Fibroblast of skin of right biceps (primary cell): ENCODE results near the gene MLLT3.

Experiments
- DNase-seq: peaks from one replicate; pipeline ENCODE4 v3.0.0-alpha.2; 2013

The MLLT3 gene

DNA sequence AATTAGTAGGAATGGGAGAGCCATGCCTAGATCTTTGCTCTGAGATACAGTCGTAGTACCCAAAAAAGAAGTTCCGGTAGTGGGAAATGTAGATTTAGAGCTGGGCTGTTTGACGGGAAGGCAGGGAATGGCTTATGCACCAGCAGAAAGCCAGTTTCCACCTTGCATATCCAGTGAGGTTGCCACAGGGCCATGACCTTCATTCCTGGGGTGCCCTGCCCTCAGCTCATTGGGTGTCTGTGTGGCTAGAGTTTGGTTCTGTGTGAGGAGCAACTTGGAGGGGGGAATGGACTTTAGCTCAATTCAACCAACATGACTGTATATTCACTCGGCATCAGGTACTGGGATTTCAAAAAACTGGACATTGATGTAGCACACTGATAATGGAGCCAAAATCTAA, 300.1 kb downstream of the MLLT3 start:
- no peak for DNase-seq

DNA sequence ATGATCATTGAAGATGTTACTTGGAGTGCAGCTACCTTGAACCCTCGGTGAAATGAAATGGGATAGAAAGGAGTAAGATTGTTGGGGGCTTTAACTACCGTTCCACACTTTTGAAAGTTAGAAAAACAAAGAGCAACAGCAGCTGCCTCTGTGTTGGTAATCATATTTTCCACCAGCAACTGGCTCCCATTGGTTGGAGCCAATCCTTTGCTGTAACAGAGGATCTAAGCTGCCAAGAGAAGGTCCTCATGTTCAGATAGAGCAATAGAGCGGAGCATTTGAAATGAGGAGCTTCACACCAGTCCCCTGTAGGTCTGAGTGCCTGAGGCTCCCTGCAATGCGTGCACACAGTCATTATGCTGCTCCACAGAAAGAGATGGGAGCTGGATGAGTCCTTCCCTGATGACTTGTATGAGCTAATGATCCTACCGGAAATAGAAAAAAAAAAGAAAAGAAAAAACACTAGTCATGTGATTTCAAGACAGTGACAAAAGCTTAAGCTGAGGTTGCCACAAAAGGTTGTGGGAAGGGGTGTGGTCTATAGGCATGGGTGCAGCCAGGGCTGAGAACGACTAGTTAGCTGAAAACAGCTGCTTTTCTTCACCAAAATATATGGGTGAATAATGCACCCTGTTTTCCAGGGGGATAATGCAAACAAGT, 300.7 kb downstream of the MLLT3 start:
- DNase-seq = no peak

DNA sequence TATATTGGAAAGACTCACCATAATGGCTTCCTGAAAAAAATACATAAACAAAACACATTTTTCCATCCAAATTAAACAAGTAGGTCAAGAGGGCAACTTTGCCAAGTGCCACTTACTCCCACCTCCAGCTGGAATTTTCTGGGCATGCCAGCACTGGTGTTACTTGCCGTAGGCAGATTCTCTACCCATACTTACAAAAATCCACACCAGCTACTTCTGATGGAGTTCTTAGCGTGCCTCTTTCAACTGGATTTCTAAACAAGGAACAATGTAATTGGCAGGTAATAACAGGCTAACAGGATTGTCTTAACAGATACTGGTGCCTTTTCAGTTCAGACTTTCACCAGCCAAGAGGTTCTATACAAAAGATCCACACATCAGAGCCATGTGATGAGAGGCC, 301.4 kb downstream of the MLLT3 start:
- DNase-seq = no peak

DNA sequence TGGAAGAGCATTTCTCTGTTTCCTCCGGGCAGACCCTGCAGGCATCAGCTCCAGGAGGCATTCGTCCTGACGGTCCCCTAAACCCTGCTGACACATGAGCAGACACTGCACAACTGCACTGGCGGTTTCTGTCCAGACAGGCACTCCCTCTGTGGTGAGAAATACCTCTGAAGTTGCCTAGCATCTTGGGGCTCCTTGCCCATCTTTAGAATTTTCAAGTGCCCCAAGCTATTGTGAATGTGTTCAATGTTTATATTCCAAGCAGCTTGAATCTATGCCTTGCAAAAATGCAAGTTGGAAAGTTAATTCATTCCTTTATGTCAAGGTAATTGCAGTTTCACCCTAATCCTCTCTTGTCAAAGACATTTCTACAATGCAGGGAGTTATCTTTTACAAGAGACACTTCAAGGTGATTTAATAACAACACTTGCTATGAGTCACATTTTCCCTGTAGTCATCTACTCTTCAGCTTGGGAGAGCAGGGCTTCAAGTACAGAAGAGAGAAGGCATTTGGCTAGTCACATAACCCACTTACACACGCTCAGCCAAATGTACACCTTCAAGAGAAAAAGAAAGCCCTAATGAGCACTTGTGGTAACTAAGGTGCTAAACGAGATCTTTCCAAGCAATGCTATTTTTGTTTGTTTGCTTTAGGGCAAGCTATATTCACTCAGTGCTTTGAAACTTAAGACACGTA, 302.5 kb downstream of the MLLT3 start:
- peak; percentile 81 for DNase-seq

DNA sequence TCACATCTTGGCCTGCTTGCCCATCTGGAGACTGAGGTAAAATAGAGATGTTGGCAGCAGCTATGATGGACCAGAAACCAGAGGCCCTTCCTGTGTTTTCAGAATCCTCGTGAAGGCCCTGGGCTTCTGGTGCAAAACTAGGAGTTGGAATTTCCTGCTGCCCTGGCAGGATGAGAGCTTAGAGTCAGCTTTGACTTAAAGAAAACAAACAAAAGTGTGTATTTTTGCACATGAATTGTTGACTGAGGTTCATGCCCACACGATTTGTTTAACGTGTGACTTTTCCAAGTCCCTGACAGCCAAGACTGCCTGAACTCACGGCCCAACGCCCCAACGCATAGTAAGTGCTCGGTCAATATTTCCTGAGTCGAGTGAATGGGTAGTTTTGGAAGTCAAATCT, 303.1 kb downstream of the MLLT3 start:
- DNase-seq = no peak

DNA sequence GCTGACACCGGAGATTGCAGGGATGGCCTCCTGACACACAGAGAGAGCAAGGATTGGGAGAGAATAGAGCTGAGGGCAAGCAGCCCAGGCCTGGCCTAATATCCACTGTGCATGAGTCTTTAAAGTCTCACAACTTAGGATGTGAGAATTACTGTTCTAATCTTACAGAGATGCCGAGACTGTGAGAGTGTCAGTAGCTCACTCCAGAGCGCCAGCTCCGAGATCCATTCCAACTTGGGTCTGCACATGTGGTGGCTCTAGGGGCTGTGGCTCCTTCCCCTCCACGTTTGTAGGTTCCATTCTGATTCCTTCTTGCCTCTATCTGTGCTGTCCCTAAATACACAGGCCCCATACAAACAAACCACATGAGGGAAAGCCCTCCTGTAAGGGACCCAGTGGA, 304.6 kb downstream of the MLLT3 start:
- DNase-seq = no peak

DNA sequence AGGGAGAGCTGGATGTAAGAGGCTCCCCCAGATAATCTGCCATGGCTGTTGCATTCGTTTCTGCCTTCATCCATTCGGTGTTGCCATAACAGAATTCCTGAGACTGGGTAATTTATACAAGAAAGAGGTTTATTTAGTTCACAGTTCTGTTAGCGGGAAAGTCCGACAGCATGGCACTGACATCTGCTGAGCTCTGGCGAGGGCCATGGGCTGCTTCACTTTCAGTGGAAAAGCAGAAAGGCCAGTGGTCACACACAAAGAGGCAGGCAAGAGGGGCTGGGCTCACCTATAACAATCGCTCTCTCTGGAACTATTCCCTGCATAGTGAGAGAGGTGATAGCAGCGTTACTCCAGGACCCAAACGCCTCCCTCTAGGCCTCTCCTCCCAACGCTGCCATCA, 305.9 kb downstream of the MLLT3 start:
- DNase-seq = no peak

DNA sequence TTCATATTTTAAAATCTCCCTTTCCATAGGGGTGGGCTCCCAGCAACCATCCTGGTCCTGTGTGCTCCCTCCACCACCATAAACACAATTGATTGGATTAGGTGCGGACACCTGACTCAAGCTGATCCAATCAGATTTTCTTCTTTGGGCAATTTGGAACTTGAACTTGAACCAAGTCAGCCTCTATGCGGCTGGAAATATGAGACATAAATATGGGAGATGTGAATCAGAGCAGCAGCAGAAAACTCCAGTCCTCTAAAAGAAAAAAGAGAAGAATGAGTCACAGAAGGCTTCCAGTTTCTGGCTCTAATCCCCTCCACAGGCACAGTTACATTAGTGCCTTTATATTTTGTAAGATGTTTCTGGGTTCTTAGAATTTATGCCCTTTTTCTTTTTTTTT, 306.6 kb downstream of the MLLT3 start:
- peak; percentile 86 for DNase-seq

DNA sequence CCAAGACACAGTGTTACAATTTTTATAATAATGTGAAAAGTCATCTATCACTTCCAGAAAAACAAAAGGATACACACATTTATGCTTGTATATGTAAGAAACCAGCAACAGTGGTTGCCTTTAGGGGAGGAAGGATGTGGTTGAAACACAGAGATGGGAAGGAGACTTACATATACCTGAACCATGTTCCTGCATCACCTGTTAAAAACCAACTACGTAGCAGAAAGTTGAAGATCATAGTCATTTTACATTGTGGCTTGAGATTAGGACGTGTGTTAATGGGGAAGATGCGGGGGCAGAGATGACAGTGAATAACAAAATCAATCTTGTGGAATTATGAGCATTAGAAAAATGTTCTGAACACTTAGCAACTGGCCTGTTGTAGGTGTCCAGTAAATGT, 307.3 kb downstream of the MLLT3 start:
- DNase-seq = no peak

DNA sequence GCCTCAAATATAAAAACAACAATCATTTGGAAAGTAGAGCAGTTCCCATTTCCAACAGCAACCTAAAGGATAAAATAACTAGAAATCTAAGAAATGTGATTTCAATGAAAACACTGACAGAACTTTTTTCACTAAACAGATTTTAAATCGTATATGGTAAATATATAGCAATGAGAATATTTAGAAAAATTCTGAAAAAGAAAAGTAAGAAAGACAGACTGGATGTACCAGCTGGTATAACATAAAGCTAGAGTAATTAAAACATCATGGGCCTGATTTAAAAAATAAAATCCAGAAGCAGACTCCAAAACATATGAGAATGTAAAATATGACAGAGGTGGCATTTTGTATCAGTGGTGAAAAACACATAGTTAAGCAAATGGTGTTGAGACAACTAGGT, 308.9 kb downstream of the MLLT3 start:
- no peak for DNase-seq

DNA sequence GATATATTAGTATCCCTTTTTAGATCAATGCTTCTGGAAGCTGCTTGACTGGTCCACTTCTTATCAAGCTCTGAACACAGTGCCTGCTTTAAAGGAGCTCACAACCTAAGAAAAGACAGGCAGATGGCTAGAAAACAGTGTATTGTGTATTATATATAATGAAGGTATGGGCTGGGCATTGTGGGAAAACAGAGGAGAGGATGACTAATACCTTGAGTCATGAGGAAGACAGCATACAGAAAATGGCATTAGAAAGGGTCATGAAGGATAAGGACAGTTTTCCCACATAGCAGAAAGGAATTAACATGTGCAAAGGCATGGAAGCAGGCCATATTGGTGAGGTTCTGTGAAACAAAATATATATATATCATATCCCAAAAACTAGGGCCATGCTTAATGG, 309.6 kb downstream of the MLLT3 start:
- peak; percentile 76 for DNase-seq

DNA sequence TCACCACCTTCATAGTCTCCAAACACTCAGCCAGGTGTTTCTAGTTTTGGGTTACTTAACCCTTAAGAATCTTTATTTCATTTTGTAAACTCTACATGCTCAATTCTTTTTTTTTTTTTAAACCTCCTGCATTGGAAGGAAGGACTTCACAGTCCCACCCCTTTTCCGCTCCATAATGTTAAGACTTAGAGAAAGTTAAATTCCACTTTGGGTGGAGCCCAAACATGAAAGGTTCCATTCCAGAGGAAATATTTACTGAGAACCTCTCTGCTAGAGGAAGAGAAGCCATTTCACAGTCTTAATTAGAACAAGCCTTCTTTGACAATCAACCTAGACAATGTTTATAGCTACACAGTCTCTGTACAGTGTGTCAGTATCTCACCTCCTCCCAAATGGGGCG, 312.3 kb downstream of the MLLT3 start:
- DNase-seq = no peak

DNA sequence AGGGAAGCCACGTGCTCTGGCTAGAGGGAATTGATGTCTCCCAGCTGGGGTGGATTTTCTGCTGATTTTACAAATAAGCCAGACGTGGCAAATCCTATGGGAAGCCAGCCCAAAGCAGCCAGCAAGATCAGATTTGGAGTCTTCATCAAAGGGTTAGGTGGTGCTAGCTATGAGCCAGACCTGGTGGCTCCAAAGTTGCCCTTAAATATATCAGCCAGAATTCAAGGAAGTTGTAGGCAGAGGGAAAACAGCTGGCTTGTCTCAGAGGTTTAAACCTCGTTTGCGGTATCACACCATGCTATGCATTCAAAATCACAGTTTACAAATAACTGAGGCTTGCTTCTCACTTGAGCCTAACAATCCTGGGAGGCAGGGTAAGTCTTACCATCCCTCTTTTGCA, 313.2 kb downstream of the MLLT3 start:
- DNase-seq = no peak

DNA sequence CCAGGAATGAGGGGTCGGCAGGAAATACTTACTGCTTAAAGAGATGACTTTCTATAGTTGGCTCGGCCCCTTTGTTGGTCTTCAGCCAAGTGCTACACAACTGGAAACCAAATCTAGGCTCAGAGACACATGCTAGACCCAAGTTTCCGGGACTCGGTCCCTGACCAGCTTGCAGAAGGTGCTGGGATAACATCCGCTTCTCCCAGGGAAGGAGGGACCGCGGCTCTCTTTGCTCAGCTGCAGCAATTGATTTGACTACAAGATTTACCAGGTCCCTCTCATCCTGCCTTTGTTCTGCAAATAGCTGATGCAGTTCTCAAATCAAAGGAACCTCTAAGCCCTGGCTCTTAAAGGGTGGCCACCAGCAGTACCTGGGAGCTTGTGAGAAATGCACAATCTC, 314.7 kb downstream of the MLLT3 start:
- peak; percentile 20 for DNase-seq

DNA sequence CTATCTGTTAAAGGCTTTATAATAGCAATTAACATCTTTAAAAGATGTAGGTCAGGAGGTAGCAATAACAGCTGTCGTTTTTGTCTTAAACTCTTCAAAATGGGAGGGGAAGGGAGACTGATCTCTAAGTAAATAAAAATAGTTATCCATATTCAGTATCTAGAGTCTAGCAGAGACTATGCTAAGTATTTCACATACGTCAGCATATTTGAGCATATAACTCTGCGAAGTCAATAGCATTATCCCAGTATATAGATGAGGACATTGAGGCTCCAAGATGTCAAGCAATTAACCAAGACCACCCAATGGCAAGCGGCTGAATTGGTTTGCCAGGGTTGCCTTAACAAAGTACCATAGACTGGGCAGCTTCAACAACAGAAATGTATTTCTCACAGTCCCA, 316.8 kb downstream of the MLLT3 start:
- DNase-seq = no peak

DNA sequence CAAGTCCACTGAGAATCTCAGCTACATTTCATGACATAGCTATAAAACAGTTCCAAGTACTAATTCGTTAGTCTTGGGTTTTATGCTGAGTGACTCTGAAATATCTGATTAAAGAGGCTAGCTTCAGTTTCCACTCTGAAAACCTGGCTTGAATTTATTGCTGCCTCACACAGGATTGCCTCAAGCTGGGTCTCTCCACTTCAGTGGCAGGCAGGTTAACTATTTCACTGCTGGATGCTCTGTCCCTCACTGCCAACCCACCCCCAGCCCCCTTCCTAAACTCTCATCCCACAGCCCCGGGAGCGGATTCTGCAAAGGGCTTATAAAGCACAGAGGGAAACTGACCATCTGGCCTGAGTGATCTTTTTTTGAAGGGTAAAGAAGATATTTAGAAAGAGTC, 318.3 kb downstream of the MLLT3 start:
- no peak for DNase-seq

DNA sequence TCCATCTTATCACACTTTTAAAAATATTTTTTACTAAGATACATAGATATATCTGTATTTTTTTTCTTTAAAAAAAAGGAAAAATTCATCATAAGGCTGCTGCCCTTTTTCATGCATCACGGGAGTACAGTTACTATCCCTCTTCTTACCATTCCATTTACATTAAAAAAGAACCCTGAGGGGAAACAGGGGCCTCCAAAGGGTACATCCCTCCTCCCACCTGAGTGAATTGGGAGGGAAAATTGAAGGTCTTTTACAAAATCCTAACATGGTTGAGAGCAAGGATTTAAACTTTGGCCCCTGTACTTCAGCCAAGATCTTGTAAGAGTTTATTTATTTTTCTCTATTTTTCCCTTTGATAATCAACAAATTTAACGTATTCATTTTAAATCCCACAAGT, 319.2 kb downstream of the MLLT3 start:
- DNase-seq = no peak

DNA sequence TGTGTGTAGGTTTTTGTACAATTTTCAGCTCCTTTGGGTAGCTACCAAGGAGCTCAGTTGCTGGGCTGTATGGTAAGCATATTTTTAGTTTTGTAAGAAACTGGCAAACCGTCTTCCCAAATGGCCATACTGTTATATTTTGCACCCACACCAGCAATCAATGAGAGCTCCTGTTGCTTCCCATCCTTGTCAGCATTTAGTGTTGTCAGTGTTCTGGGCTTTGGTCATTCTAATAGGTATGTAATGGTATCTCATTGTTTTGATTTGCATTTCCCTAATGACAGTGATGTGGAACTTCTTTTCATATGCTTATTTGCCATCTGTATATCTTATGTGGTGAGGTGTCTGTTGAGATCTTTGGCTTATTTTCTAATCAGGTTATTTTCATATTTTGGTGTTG, 320.1 kb downstream of the MLLT3 start:
- DNase-seq = no peak

DNA sequence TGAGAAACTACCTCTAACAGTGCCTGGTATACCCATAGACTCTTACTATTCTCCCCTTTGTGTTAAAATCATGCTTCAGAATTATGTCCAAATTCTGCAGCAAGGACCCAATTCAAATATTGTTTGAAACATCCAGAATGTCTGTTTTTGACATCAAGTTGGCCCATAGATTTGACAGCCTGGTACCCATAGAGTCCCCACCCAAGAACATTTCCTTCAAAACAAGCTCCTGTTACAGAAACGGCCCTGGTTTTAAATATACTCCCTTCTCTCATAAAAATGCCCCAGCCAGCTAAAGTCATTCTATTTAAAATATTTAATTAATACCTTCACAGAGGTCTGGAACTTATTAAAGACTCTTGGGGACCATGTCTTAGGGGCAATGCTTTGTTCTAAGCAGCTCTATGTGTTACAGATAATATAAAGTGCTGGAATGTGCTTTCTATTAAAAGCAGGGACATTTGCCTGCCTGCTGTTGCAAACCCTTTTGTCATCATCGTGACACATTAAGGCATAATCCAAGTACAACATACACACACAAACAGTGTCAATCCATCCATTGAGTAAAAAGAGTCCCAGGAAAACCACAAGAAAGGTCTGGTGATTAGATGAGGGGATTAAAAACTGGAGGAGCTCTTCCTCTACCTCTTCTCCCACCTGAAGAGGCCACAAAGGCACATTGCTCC, 321.7 kb downstream of the MLLT3 start:
- DNase-seq = no peak

DNA sequence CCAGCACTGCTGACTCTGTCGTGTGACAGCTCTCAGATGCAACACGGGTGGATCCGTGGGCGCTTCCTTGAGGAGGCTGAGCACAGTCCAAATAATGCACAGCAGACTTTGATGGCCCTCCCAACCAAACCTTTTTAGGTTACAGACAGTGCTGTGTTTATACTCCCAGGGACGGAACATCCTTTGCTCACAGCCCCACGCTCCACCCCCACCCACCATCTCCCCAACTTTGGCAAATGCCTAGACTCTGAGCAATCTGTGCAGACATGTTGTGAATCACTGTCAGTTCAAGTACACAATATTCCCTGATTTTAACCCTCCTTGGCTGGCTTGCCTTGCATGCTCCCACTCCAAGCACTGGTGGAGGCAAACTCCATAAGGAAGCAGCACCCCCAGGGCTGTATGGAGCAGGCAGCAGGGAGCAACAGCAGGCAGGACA, 324.6 kb downstream of the MLLT3 start:
- peak; percentile 91 for DNase-seq

DNA sequence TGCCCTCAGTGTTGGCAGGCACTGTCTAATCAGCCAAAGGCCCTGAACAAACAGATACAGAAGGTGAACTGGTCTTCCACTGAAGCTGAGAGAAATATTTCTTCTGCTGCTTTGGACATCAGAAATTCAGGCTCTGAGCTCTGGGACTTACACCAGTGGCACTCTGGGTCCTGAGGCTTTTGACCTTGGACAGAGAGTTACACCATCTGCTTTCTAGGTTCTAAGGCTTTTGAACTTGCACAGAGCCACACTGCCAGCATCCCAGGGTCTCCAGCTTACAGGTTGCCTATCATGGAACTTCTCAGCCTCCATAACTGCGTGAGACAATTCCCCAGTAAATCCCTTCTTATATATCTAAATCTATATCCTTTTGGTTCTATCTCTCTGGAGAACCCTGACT, 326.7 kb downstream of the MLLT3 start:
- DNase-seq = no peak

DNA sequence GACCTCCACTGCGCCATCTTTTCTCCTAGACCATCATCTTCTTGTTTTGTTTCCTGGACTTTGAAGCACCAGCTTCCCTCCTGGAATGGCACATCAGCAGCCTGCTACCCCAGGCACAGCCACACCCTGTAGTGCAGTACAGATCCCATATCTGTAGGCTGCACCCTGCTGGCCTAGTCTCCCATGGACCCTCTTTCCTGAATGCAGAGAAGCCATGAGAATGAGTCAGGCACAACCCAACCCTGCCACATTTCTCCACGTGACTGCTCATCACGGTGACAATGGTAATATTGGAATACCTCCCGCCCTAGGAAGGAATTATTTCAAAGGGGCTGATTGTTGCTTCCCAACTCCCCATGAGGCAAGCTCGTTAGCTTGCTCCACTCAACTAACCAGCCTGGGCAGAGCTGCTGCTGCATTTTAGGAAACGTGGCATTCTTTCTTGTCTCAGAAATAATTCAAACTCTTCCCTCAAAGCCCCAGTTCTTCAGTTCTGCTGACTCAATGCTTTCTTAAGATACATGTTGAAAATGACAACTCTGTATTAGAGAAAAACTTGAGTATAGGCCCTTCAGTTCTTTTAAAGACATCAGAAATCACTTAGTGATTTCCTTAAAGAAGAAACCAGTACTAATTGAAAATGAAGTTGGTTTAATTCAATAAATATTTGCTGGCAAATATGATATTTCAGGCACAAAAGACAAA, 328.1 kb downstream of the MLLT3 start:
- peak; percentile 14 for DNase-seq

DNA sequence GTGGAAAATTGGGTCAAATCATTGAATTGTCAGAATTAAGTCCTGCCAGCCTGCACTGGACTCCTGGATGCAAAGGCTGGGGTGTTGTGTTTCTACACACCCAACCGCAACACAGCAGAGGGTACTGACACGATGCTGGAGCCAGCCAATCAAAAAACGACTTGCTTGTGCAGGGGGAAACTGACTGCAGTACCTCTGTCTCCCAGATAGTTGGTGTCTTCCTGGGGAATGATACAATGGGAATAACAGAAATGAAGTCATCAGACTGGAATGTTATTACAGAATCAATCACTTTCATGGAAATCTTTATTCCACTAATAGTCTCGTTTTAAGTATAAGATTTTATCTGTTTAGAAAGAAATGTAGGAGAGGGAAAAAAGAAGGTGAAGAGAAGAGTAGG, 330.3 kb downstream of the MLLT3 start:
- peak; percentile 66 for DNase-seq
